Trophoblast cell (in vitro differentiated cells and primary cell): ENCODE data around the gene PASK.

ENCODE experiments used
- DNase-seq, 2 donors: peaks; one replicate each; pipeline ENCODE4 v3.0.0-alpha.2; 2016
- H2AFZ ChIP-seq: 2 replicates; pipeline ENCODE4 v1.6.1; 2013; ENCODE audit warnings: low read length, moderate library complexity, mild to moderate bottlenecking; ENCODE audit not compliant: insufficient read depth, poor library complexity
- H2AK5ac ChIP-seq: 2 replicates; pipeline ENCODE4 v1.6.1; 2013; ENCODE audit warnings: mild to moderate bottlenecking, low read length
- H2BK120ac ChIP-seq: 2 replicates; pipeline ENCODE4 v1.6.1; 2013; ENCODE audit warnings: low read length, mild to moderate bottlenecking, moderate library complexity; ENCODE audit not compliant: insufficient read depth, poor library complexity
- H2BK12ac ChIP-seq: 2 replicates; pipeline ENCODE4 v1.6.1; 2013; ENCODE audit warnings: mild to moderate bottlenecking, low read length, moderate library complexity
- H2BK5ac ChIP-seq: 2 replicates; pipeline ENCODE4 v1.6.1; 2013; ENCODE audit warnings: low read length, low read depth, moderate library complexity, mild to moderate bottlenecking; ENCODE audit not compliant: poor library complexity
- H3K14ac ChIP-seq: 2 replicates; pipeline ENCODE4 v1.6.1; 2013; ENCODE audit warnings: mild to moderate bottlenecking, low read length
- H3K18ac ChIP-seq: 2 replicates; pipeline ENCODE4 v1.6.1; 2013; ENCODE audit warnings: mild to moderate bottlenecking, low read length
- H3K23ac ChIP-seq: 2 replicates; pipeline ENCODE4 v1.6.1; 2013; ENCODE audit warnings: low read length
- H3K27ac ChIP-seq: 2 replicates; pipeline ENCODE4 v1.5.1; 2013; ENCODE audit warnings: low read depth, mild to moderate bottlenecking, inconsistent platforms, low read length, moderate library complexity
- H3K27me3 ChIP-seq: 2 replicates; pipeline ENCODE4 v1.6.1; 2013; ENCODE audit warnings: inconsistent platforms, mild to moderate bottlenecking, low read length, moderate library complexity; ENCODE audit not compliant: insufficient read depth
- H3K36me3 ChIP-seq, 2 experiments: 1 replicate in 1 of 2; 2 replicates in 1 of 2; pipeline ENCODE4 v1.6.1; 2013; ENCODE audit warnings: low read length in 2 of 2, mild to moderate bottlenecking in 2 of 2, moderate library complexity in 1 of 2; ENCODE audit not compliant: insufficient read depth in 2 of 2, control insufficient read depth in 1 of 2
- H3K4ac ChIP-seq: 2 replicates; pipeline ENCODE4 v1.6.1; 2013; ENCODE audit warnings: low read depth, mild to moderate bottlenecking, low read length, moderate library complexity
- H3K4me1 ChIP-seq, 2 experiments: 1 replicate in 1 of 2; 2 replicates in 1 of 2; pipeline ENCODE4 v1.6.1; 2013; ENCODE audit warnings: low read length in 2 of 2, mild to moderate bottlenecking in 2 of 2, moderate library complexity in 1 of 2; ENCODE audit not compliant: insufficient read depth in 2 of 2, control insufficient read depth in 1 of 2
- H3K4me2 ChIP-seq: 2 replicates; pipeline ENCODE4 v1.6.1; 2013; ENCODE audit warnings: inconsistent platforms, mild to moderate bottlenecking, low read length, moderate library complexity
- H3K4me3 ChIP-seq: 2 replicates; pipeline ENCODE4 v1.5.1; 2013; ENCODE audit warnings: mild to moderate bottlenecking, low read depth, low read length, inconsistent platforms
- H3K79me1 ChIP-seq: one replicate; pipeline ENCODE4 v1.6.1; 2013; ENCODE audit warnings: low read length
- H3K79me2 ChIP-seq: 2 replicates; pipeline ENCODE4 v1.6.1; 2013; ENCODE audit warnings: low read length, mild to moderate bottlenecking; ENCODE audit not compliant: control insufficient read depth, insufficient read depth, poor library complexity
- H3K9ac ChIP-seq: 2 replicates; pipeline ENCODE4 v1.6.1; 2013; ENCODE audit warnings: mild to moderate bottlenecking, low read length
- H3K9me3 ChIP-seq: 2 replicates; pipeline ENCODE4 v1.6.1; 2013; ENCODE audit warnings: low read depth, mild to moderate bottlenecking, control low read depth, inconsistent platforms, low read length; ENCODE audit not compliant: insufficient read depth
- H4K12ac ChIP-seq: 2 replicates; pipeline ENCODE4 v1.6.1; 2013; ENCODE audit warnings: low read depth, mild to moderate bottlenecking, low read length, moderate library complexity
- H4K8ac ChIP-seq: 2 replicates; pipeline ENCODE4 v1.6.1; 2013; ENCODE audit warnings: low read depth, mild to moderate bottlenecking, low read length, moderate library complexity
- H4K91ac ChIP-seq: one replicate; pipeline ENCODE4 v1.6.1; 2013; ENCODE audit warnings: low read depth, mild to moderate bottlenecking, low read length, moderate library complexity
- WGBS: extraction: QIAGEN DNeasy Blood & Tissue Kit; methylation state at CpG from one replicate; pipeline ENCODE4 v1.1.7; 2013; ENCODE audit warnings: missing lambda C conversion rate; ENCODE audit not compliant: insufficient read length, insufficient coverage; ENCODE audit errors: extremely low coverage; 5-methylcytosine and 5-hydroxymethylcytosine counted together

The PASK gene

GRCh38 chr2:241195506-241196130 lies 46.3 kb upstream of the PASK start:
- Histone ChIP-seq H2BK5ac (no peak overlapping the region), H3K18ac (no peak overlapping the region), H3K4ac (no peak overlapping the region), H3K27me3 (no peaks in the 10 kb centered on the region), H4K12ac (no peak overlapping the region), H2BK120ac (no peak overlapping the region), H3K14ac (no peak overlapping the region), H3K4me1 (peaks cover 0 to 2% of the 10 kb centered on the region in 2 experiments), H3K9ac (no peak overlapping the region), H3K4me2 (no peak overlapping the region), H2AFZ (no peak overlapping the region), H2BK12ac (no peak overlapping the region), H4K91ac (no peak overlapping the region), H3K36me3 (no peaks in the 10 kb centered on the region), H4K8ac (no peak overlapping the region), H3K27ac (no peak overlapping the region), H3K79me2 (no peaks in the 10 kb centered on the region), H3K9me3 (peaks cover 2% of the 10 kb centered on the region), H3K79me1 (peaks cover 2% of the 10 kb centered on the region), H3K23ac (no peak overlapping the region), H2AK5ac (no peak overlapping the region), H3K4me3 (no peak overlapping the region)
- DNase-seq = no peak
- WGBS = no CpG with 5 or more reads among the region's 18 CpGs

- H3K4me1 ChIP-seq = peaks cover 0 to 2% of the 10 kb centered on the region in 2 experiments
- no peaks in the 10 kb centered on the region for H3K36me3 ChIP-seq
- no peak for DNase-seq
- no peak overlapping the region for H2BK120ac ChIP-seq
- no peaks in the 10 kb centered on the region for H3K79me1 ChIP-seq
- H4K12ac ChIP-seq = no peak overlapping the region
- no peak overlapping the region for H3K23ac ChIP-seq
- no peaks in the 10 kb centered on the region for H3K27me3 ChIP-seq
- no peak overlapping the region for H2BK5ac ChIP-seq
- H3K14ac ChIP-seq = no peak overlapping the region
- no peak overlapping the region for H3K4ac ChIP-seq
- H2BK12ac ChIP-seq = no peak overlapping the region
- no peak overlapping the region for H2AK5ac ChIP-seq
- H3K27ac ChIP-seq = no peak overlapping the region
- no CpG with 5 or more reads among the region's 9 CpGs for WGBS
- H4K91ac ChIP-seq = no peak overlapping the region
- H3K18ac ChIP-seq = no peak overlapping the region
- H3K79me2 ChIP-seq = no peaks in the 10 kb centered on the region
- H3K4me3 ChIP-seq = no peak overlapping the region
- no peak overlapping the region for H2AFZ ChIP-seq
- no peak overlapping the region for H3K9ac ChIP-seq
- peaks cover 2% of the 10 kb centered on the region for H3K9me3 ChIP-seq
- H3K4me2 ChIP-seq = no peak overlapping the region
- H4K8ac ChIP-seq = no peak overlapping the region
Measured at GRCh38 chr2:241194811-241195210, 45.5 kb upstream of the PASK start.

GRCh38 chr2:241193271-241193670 lies 44.0 kb upstream of the PASK start:
- no peaks in the 10 kb centered on the region for H3K4me1 ChIP-seq
- H3K4me2 ChIP-seq = no peak overlapping the region
- no peak overlapping the region for H3K14ac ChIP-seq
- DNase-seq = no peak
- no peaks in the 10 kb centered on the region for H3K36me3 ChIP-seq
- no peak overlapping the region for H2AFZ ChIP-seq
- no peak overlapping the region for H3K9ac ChIP-seq
- H2BK120ac ChIP-seq = no peak overlapping the region
- H3K79me2 ChIP-seq = no peaks in the 10 kb centered on the region
- H2BK5ac ChIP-seq = no peak overlapping the region
- H3K23ac ChIP-seq = no peak overlapping the region
- H3K4ac ChIP-seq = no peak overlapping the region
- no peak overlapping the region for H3K18ac ChIP-seq
- no peak overlapping the region for H2AK5ac ChIP-seq
- H4K12ac ChIP-seq = no peak overlapping the region
- H3K9me3 ChIP-seq = no peaks in the 10 kb centered on the region
- H3K79me1 ChIP-seq = no peaks in the 10 kb centered on the region
- no peak overlapping the region for H3K4me3 ChIP-seq
- H4K8ac ChIP-seq = no peak overlapping the region
- WGBS = no CpG with 5 or more reads among the region's 8 CpGs
- no peak overlapping the region for H4K91ac ChIP-seq
- H2BK12ac ChIP-seq = no peak overlapping the region
- no peak overlapping the region for H3K27ac ChIP-seq
- no peaks in the 10 kb centered on the region for H3K27me3 ChIP-seq

- H2AFZ ChIP-seq = no peak overlapping the region
- H4K8ac ChIP-seq = no peak overlapping the region
- H3K4ac ChIP-seq = no peak overlapping the region
- no peak overlapping the region for H3K23ac ChIP-seq
- H3K9me3 ChIP-seq = no peaks in the 10 kb centered on the region
- H3K4me3 ChIP-seq = no peak overlapping the region
- no peak overlapping the region for H2AK5ac ChIP-seq
- no peak overlapping the region for H2BK12ac ChIP-seq
- H3K27me3 ChIP-seq = no peaks in the 10 kb centered on the region
- no peak overlapping the region for H3K18ac ChIP-seq
- no CpG with 5 or more reads among the region's 14 CpGs for WGBS
- no peaks in the 10 kb centered on the region for H3K79me1 ChIP-seq
- no peak overlapping the region for H4K12ac ChIP-seq
- peaks cover 0 to 3% of the 10 kb centered on the region in 2 experiments for H3K4me1 ChIP-seq
- no peak for DNase-seq
- H3K9ac ChIP-seq = no peak overlapping the region
- no peak overlapping the region for H3K27ac ChIP-seq
- no peak overlapping the region for H3K14ac ChIP-seq
- no peaks in the 10 kb centered on the region for H3K79me2 ChIP-seq
- H2BK5ac ChIP-seq = no peak overlapping the region
- H2BK120ac ChIP-seq = no peak overlapping the region
- H4K91ac ChIP-seq = no peak overlapping the region
- no peak overlapping the region for H3K4me2 ChIP-seq
- H3K36me3 ChIP-seq = no peaks in the 10 kb centered on the region
Measured at GRCh38 chr2:241191081-241191480, 41.8 kb upstream of the PASK start.
